GM18861 (cell line): ENCODE data around the gene CCNI.
"Not testable (repeated sequence)": the region's sequence is repeated elsewhere in the genome, so short reads cannot be mapped to it uniquely, and the experiment has no call there.

Experiments used
- ATAC-seq: cut with Tn5 transposase; IDR thresholded peaks from one replicate; pipeline ENCODE4 v1.9.1; 2021; ENCODE audit not compliant: unreplicated experiment

CCNI gene

GRCh38 chr4:77040854-77041725, 34.7 kb downstream of the CCNI start:
- ATAC-seq: no peak

- ATAC-seq: no peak
Measured at GRCh38 chr4:77040270-77040669, 35.5 kb downstream of the CCNI start.

DNA sequence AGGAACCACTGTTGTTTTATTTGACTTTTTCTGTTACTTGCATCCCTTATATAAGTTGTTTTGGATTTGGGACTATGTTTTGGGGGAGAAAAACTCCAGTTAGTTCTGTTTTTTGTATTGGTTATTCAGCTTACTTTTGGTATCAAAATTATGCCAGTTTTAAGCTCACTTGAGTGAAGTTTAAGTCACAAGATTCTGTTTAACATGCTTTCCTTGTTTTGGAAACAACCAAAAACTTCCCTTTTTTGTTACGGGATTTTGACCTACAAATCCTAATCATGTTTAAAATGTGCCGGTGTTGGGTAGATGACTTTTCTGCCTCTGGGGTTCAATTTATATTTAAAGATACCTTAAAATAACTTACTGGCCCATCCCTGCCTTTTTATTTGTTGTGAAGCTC, 36.0 kb downstream of the CCNI start:
- no peak for ATAC-seq

- no peak for ATAC-seq
Measured at GRCh38 chr4:77037736-77038135, 38.1 kb downstream of the CCNI start.

DNA sequence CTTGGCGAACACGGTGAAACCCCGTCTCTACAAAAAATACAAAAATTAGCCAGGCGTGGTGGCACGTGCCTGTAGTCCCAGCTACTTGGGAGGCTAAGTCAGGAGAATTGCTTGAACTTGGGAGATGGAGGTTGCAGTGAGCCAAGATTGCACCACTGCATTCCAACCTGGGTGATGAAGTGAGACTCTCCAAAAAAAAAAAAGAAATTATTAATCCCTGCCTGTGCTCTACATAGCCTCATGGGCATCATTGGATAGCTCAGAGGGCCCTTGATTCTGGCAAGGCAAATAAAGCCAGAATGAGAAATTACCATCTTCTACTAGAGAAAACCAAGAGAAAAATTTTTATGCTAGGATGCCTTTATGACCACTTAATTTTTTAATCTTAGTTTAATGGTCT, 38.6 kb downstream of the CCNI start:
- ATAC-seq: not testable (repeated sequence)

DNA sequence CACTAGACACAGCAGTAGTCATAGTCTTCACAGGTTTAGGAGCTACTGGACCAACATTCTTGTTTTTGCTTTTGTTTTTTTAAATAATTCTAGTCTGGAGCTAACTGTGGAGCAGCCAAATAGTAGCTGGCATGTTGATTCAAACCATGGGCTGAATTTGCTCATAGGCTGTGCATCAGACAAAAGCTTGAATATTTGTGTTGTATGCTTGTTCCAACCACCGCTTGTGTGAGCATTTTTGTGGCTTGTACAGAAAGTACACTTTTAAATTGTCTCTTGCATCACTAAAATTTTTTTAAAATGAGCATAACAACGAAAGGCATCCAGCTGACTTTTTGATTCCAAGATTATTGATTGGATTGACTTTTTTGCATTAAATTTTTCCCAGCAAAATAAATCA, 39.6 kb downstream of the CCNI start:
- ATAC-seq: no peak

GRCh38 chr4:77035153-77035552, 40.6 kb downstream of the CCNI start:
- ATAC-seq: no peak

DNA sequence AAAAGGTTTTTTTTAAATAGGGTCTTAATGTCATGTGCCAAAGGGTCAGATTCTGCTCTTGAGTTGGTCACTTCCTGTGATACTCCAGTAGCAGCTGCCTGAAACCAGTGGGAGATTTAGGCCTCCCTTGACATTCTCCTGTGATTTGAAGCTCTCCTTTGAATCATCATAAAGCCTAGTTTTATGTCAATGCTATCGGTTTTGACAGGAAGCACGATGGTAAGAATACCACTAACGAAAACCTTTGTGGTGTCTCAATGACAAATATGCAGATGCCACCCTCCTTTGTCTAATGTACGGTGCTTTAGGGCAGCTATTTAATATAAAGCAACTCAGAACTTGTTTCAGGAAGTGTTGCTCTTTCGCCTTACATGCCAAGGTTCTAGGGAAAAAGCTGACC, 44.2 kb downstream of the CCNI start:
- ATAC-seq: no peak

DNA sequence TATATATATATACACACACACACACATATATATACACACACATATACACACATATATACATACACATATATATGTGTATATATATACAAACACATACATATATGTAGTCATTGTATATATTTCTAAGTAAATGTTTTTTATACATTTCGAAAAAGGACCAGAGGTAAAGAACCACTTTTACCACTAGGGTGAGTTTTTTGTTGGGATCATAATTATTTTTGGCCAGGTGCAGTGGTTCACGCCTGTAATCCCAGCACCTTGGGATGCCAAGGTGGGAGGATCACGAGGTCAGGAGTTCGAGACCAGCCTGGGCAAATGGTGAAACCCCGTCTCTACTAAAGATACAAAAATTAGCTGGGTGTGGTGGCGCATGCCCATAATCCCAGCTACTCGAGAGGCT, 46.0 kb downstream of the CCNI start:
- not testable (repeated sequence) for ATAC-seq

DNA sequence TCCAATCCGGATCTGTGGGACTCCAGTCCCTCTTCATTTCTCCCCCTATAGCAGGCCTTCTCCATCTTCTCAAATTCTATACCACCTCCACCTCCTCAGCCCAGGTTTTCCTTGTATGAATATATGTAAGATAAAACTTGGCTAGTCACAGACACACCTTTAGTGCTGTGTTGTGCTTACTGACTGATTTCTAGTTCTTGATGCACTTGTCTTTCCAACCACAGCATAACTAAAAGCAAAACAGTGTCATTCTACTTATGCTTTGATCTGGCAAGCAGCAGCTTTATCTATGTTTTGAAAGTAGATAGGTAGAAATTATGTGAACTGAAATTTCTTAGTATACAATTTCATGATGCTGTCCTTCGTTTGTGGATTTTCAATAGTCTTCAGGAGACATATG, 47.5 kb downstream of the CCNI start:
- ATAC-seq: no peak

GRCh38 chr4:77026322-77026704, 49.5 kb downstream of the CCNI start:
- no peak for ATAC-seq

- peak; percentile 66 for ATAC-seq
Measured at GRCh38 chr4:77025643-77026321, 50.0 kb downstream of the CCNI start.

DNA sequence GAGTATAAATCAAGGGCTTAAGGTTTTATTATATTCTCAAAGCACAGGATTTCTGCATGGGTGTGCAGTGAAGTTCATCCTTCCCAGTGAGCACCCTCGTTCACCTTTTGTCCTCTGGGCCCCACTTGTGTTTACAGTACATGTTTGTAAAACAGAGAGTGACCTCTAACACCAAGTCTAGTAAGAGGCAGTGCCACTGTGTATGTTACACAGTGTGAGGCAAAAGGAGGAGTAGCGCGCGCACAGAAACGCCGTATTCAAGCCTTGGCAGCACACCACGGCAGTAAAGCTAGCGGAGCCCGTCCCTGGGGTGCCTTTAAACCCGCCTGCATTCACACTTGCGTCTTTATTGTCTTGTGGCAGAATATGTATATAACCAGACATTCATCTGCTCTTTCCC, 51.9 kb downstream of the CCNI start:
- ATAC-seq: no peak

DNA sequence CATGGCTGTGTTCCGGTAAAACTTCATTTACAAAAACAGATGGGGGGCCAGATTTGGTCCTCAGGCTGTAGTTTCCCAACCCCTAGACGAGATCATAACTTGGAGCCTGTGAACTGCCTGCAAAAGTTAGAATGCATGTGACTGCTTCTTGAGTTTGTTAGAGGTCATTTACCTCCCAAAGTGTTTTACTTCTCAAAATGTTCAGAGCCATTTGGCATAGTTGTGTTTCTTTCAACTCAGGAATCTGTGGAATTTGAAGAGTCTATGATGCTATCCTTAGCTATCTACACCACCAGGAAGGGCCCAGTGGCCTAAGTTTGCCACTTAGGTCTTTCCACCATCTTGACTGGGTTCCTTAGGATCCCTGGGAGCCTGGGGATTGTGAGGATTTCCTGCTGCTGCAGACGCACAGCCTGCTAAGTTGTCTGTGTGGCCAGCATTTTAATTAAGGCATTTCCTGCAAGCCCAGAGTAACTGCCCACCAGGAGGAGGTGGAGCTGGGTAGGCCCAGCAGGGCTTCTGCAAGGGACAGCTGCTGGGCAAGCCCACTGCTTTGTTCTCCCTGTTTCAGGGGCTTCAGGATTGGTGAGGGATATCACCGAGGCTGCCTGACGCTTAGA, 53.1 kb downstream of the CCNI start:
- ATAC-seq: no peak

DNA sequence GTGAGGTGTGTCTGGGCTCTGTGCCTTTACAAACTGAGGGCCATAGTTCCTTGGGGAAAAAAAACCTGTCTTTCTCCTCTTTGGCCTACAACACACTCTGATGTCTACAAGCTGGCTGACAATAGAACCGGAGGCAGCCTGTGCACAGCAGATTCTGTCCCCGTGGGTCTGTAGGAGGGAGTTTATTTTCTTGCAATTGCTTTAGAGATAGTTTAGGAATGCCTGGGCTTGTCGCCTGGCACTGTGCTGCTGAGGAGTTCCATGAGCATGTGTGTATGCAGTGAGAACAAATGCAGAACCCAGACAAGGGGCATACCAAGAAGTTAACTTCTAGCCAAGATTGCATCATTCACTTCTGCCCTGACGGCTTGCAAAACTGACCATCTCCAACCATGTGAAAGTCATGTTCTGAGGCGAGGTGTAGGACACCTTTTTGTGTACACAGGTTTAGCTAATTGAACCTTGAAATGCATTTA, 54.1 kb downstream of the CCNI start:
- ATAC-seq: no peak

GRCh38 chr4:77020017-77020416, 55.8 kb downstream of the CCNI start:
- no peak for ATAC-seq

GRCh38 chr4:77015390-77015789, 60.4 kb downstream of the CCNI start:
- no peak for ATAC-seq

GRCh38 chr4:77014256-77014655, 61.5 kb downstream of the CCNI start:
- ATAC-seq: no peak

- ATAC-seq: no peak
Measured at GRCh38 chr4:77012726-77013125, 63.1 kb downstream of the CCNI start.

DNA sequence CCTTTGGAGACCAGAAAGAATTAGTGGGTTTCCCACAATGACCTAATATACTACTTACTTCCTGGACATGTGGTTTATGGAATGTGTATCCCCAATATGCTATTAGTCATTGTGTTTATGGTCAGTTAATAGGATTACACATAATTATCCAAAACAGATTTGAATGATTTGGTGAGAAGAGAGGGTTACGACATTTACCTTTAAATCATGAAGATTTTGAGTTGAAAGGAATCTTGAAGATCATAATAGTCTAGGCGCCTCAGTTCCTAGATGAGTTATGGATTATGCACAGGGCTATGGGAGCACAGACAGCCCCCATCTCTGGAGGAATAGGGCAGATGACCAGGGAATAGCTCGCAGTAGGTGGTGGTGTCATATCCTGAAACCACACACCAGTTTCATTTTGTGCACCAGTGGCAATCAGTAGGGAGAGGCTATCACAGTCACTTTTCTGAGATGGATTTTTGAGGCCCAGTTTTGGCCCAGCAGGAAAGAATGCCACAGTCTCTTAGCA, 64.9 kb downstream of the CCNI start:
- no peak for ATAC-seq

DNA sequence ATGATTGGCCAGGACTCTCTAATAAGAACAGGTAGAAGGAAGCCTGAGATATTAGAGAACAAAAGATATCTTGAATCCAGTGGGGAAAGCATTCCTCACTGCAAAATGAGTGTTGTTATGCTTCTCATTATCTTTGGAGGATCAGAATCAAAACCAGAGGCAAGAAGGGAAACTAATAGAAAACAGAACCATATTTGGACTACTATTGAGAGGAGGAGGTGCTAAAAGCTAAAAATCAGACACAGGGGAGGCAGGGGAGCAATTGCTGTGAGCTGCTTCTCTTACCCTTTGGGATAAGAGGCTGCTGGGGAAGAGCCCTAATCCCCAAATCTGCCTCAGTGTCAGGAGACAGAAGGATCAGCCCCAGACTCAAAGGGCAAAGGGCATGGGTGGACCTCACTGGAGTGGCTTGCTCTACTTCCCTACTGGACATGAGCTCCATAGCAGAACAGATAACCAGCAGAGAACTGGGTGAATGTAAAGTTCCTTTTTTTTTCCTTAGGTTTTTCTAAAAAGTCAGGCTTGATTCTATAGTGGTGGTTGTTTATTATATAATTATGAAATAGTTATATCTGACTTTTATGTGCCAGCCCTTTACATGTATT, 66.2 kb downstream of the CCNI start:
- ATAC-seq: no peak
